Measurements from ENCODE around the gene CAMLG.

CAMLG gene

GRCh38 chr5:134777366-134777765 is 39.0 kb downstream of the CAMLG start:
- no peak for DNase-seq (ENCODE audit: low read depth, low spot score)

DNA sequence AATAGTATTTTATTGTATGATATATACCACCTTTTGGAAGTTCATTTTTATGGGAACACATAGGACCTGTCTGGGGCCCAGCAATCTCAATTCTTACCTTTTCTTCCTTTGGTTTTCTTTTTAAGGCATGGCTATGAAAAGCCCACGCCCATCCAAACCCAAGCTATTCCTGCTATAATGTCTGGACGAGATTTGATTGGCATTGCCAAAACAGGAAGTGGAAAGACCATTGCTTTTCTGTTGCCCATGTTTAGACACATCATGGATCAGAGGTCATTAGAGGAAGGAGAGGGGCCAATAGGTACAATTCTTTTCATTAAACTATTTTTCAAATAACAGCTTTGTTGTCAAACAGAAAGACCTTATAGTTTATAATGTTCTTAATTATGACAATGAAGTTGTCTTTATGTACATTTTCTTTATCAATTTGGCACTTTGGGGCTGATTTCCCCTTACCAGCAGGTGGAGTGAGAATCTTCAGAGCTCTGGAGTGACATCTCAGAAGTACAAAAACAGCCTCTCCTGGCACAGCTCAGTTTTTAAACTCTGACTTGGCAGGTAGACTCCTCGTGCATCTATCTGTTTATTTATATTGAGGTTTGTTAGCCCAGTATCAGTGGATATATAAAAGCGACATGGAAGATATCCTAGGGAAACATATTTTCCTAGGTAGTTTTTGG is 46.0 kb downstream of the CAMLG start:
- DNase-seq (ENCODE audit: low read depth, low spot score) = no peak

DNA sequence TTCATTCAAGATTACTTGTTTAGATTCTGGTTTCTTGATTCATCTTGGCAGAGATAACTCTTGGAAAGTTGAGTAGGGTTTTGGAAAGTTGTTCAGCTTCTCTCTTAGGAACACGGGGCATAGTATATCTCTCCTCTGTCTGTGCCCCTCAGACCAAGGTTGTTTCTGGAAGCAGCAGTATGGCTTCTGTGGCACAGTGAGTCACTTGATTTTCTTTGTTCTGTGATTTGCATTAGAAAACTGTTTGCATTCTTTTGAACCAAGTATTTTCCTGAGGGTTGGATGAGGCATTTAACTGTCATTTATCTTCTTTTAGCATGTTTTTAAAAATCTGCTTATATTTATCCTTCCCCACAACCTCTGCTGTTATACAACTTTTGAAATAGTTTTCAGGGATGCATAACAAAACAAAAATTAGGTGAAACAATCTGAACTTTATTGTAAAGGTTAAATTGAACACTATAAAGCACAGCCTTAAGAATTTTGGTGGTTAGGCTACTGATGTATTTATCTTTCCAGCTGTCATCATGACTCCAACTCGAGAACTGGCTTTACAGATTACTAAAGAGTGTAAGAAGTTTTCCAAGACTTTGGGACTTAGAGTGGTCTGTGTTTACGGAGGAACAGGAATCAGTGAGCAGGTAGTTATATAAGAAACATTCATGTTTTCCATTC is 46.7 kb downstream of the CAMLG start:
- DNase-seq (ENCODE audit: low read depth, low spot score) = no peak

GRCh38 chr5:134787692-134788091 is 49.3 kb downstream of the CAMLG start:
- DNase-seq (ENCODE audit: low read depth, low spot score) = no peak

DNA sequence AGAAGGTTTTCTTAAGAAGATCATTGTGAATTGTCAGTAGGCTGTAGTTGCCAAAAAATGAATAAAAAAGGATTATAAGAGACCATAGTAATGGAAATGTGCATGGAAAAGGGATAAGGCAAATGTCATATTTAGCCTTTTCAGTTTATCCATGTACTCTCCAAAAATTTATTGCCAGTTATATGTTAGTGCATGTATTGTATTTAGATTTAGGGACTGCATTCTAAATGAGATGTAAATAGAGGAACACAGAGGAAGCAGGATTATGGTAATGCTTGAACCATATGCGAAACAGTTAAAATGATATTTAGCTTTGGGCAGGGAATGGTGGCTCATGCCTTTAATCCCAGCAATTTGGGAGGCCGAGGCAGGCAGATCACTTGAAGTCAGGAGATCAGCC is 53.2 kb downstream of the CAMLG start:
- no peak for DNase-seq (ENCODE audit: low read depth, low spot score)

DNA sequence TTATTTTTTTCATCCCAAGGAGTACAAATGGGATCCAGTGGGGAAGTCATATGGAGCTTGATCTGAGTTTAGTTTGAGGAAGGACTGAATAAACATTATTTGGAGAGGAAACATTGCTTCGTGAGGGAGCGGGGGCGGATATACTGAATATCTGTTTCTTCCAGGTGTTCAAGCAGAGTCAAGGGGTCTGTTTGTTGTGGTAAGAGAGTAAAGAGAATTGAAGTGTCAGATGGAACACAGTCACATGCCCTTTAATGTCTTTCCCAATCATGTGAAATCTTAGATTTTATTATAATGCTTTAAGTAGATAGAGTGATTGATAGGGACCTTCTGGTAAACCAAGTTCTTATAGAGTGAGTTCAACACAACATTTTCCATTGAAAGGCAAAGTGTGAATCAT is 53.9 kb downstream of the CAMLG start:
- no peak for DNase-seq (ENCODE audit: low read depth, low spot score)

GRCh38 chr5:134793111-134793510 is 54.8 kb downstream of the CAMLG start:
- no peak for DNase-seq (ENCODE audit: low read depth, low spot score)

DNA sequence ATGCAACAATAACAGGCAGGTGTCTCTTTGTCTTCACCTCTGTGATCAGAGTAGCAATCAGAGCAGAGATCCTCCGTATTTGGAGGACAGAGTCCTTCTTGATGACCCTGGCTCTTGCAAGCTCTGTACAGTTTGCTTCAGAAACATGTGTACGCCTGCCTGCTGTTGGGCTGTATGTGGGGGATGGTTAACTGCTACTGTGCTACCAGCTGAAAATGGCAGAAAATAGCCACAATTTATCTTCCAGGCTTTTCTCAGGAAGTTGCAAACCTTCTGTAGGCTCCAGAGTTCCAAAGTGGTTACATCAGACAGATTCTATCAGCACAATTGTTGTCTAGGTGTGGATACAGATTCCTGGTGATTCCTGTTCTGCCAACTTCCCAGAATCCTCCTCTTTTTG is 55.7 kb downstream of the CAMLG start:
- no peak for DNase-seq (ENCODE audit: low read depth, low spot score)

- no peak for DNase-seq (ENCODE audit: low read depth, low spot score)
Observed at GRCh38 chr5:134794819-134795218, 56.5 kb downstream of the CAMLG start.

GRCh38 chr5:134798468-134798867 is 60.1 kb downstream of the CAMLG start:
- no peak for DNase-seq (ENCODE audit: low read depth, low spot score)

All from brain pericyte (primary cell).